Spleen (tissue), 11 donors: ENCODE data around the gene CPHXL2. TPM values are rescaled to one million over a fixed set of nuclear protein-coding genes. Genes with fewer than 3 reads are reported as not detected.

Source experiments
- DNase-seq: peaks from one replicate; pipeline ENCODE4 v3.0.0-alpha.2; 2020
- H3K27ac ChIP-seq, 8 donors: fragments of 200-600 bp; sonication (generic) in 7 of 8; 1 replicate in 4 of 8; 2 replicates in 4 of 8; pipeline versions ENCODE4 v1.5.0 to v1.8.0; 2016 to 2021; ENCODE audit warnings: inconsistent platforms in 4 of 8, mild to moderate bottlenecking in 4 of 8, moderate library complexity in 1 of 8
- H3K27me3 ChIP-seq, 7 donors: fragments of 200-600 bp; sonication (generic) in 6 of 7; replicated peaks in 1 of 7; 1 replicate in 4 of 7; 2 replicates in 3 of 7; pipeline versions ENCODE4 v1.5.0 to v1.8.0; 2016 to 2021; ENCODE audit warnings: inconsistent platforms in 3 of 7, mild to moderate bottlenecking in 1 of 7
- H3K36me3 ChIP-seq, 6 donors: fragments of 200-600 bp; sonication (generic) in 5 of 6; 1 replicate in 4 of 6; 2 replicates in 2 of 6; pipeline versions ENCODE4 v1.5.0 to v1.8.0; 2016 to 2021; ENCODE audit warnings: inconsistent platforms in 2 of 6
- H3K4me1 ChIP-seq, 6 donors: fragments of 200-600 bp; sonication (generic) in 5 of 6; 1 replicate in 3 of 6; 2 replicates in 3 of 6; pipeline versions ENCODE4 v1.5.0 to v1.8.0; 2016 to 2021; ENCODE audit warnings: inconsistent platforms in 3 of 6
- H3K4me3 ChIP-seq, 8 donors: fragments of 200-600 bp; sonication (generic) in 7 of 8; 1 replicate in 4 of 8; 2 replicates in 4 of 8; pipeline versions ENCODE4 v1.5.0 to v1.8.0; 2016 to 2021; ENCODE audit warnings: inconsistent platforms in 4 of 8, mild to moderate bottlenecking in 4 of 8, moderate library complexity in 2 of 8
- H3K9me3 ChIP-seq, 8 donors: fragments of 200-600 bp; sonication (generic) in 7 of 8; 1 replicate in 4 of 8; 2 replicates in 4 of 8; pipeline versions ENCODE4 v1.5.0 to v1.8.0; 2016 to 2021; ENCODE audit warnings: inconsistent platforms in 4 of 8
- POLR2A ChIP-seq, 3 donors: fragments of 450-650 bp; IDR thresholded peaks; one replicate each; pipeline ENCODE4 v1.5.1; 2017; ENCODE audit warnings: antibody characterized with exemption in 3 of 3, mild to moderate bottlenecking in 1 of 3
- POLR2AphosphoS5 ChIP-seq, 3 donors: sonication (generic); formaldehyde crosslinking; IDR thresholded peaks; one replicate each; pipeline ENCODE4 v1.5.1; 2017; ENCODE audit warnings: antibody characterized with exemption in 3 of 3
- WGBS, 5 donors: extraction: QIAGEN DNeasy Blood & Tissue Kit in 3 of 5; methylation state at CpG; one replicate each; pipeline versions ENCODE4 v1.1.5 to v1.1.7; 2013 to 2018; 5-methylcytosine and 5-hydroxymethylcytosine counted together
- intact Hi-C: fragments of 100-400 bp; cut with DNase I; formaldehyde crosslinking; loops from one replicate; pipeline ENCODE4 v1.15.0; 2023; ENCODE audit warnings: low total_unique reads
- polyA plus RNA-seq, 3 donors: library from polyadenylated mRNA; stranded (reverse); fragments of 200-250 nt; gene quantifications; one replicate each; pipeline ENCODE4 v1.2.1, GENCODE V29; 2013
- total RNA-seq, 7 donors: library from RNA; depleted of rRNA in 3 of 7; stranded (reverse); fragments of >200 nt in 3 of 7; fragmentation: NEBNext Ultra II Directional in 4 of 7; extraction: Animal tissue kit (Norgen Biotek cat#: 25700) in 4 of 7; gene quantifications; one replicate each; pipeline versions ENCODE4 v1.1.0 to v1.2.1, GENCODE V29; 2016 to 2021
- TF ChIP-seq, protein P1 (sequence below), 11 experiments: fragments of 200-600 bp in 7 of 11; fragments of 450-650 bp in 4 of 11; sonication (generic) in 4 of 11; IDR thresholded peaks in 8 of 11; conservative IDR thresholded peaks in 3 of 11; 1 replicate in 7 of 11; 2 replicates in 4 of 11; pipeline versions ENCODE4 v1.4.0 to v1.8.0; 2016 to 2021; ENCODE audit warnings: antibody characterized with exemption in 11 of 11, inconsistent platforms in 4 of 11, mild to moderate bottlenecking in 1 of 11
- donor health status: healthy with polysubstance abuse.
- donor health status: DM: no; HTN: no; CAD: no; lungs with moderate emphysema.
- donor health status: DM: no; HTN: no; CAD: no.
- donor health status: Bipolar disorder and iron deficiency.
- donor health status: healthy.
- donor health status: DM: no; HTN: no; CAD: no.
- donor health status: DM: yes; HTN: yes; CAD: no.

CPHXL2 gene
- total and polyA plus RNA-seq, 10 donors, result 0.06 TPM; not detected in 9

DNA sequence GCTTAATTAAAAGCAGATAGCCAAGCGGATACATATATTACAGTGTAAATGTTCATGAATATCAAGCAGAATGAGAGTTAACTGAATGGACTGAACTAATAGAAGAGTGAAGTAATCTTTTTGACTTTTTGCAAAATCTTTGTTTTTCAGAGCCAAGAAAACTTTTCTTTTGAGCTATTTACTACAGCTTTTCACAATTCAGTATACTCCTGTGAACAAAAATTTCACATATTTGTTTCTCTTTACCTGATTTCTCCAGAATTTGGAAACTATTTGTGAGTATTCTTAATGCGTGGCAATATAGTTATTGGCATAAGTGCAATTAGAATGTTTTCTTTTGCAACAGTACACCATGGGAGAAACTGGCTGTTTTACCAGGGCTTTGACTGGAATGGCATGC lies 33.5 kb upstream of the CPHXL2 start:
- TF ChIP-seq, protein P1, sequence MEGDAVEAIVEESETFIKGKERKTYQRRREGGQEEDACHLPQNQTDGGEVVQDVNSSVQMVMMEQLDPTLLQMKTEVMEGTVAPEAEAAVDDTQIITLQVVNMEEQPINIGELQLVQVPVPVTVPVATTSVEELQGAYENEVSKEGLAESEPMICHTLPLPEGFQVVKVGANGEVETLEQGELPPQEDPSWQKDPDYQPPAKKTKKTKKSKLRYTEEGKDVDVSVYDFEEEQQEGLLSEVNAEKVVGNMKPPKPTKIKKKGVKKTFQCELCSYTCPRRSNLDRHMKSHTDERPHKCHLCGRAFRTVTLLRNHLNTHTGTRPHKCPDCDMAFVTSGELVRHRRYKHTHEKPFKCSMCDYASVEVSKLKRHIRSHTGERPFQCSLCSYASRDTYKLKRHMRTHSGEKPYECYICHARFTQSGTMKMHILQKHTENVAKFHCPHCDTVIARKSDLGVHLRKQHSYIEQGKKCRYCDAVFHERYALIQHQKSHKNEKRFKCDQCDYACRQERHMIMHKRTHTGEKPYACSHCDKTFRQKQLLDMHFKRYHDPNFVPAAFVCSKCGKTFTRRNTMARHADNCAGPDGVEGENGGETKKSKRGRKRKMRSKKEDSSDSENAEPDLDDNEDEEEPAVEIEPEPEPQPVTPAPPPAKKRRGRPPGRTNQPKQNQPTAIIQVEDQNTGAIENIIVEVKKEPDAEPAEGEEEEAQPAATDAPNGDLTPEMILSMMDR (IDR thresholded peaks at IDR 0.05 in 8 of 11, conservative IDR thresholded peaks at IDR 0.05 in 3 of 11), result no peak
- TF ChIP-seq POLR2AphosphoS5 (IDR thresholded peaks at IDR 0.05), result no peak
- no peak for TF ChIP-seq POLR2A (IDR thresholded peaks at IDR 0.05)

GRCh38 chr16:75703306-75703705 lies 26.5 kb upstream of the CPHXL2 start:
- H3K36me3 ChIP-seq, result no peaks in the 10 kb centered on the region
- intact Hi-C loops, result no loop called here
- 84 to 97% (median 94%) methylated on average over 4 of the region's 4 CpGs for WGBS, 5 donors
- no peak overlapping the region for H3K27ac ChIP-seq
- H3K9me3 ChIP-seq, result peaks cover 0 to 4% (median 0%) of the 10 kb centered on the region in 8 donors
- TF ChIP-seq POLR2A (IDR thresholded peaks at IDR 0.05), result no peak
- TF ChIP-seq POLR2AphosphoS5 (IDR thresholded peaks at IDR 0.05), result no peak
- H3K4me1 ChIP-seq, result no peaks in the 10 kb centered on the region
- H3K27me3 ChIP-seq, result no peaks in the 10 kb centered on the region
- DNase-seq, result no peak
- H3K4me3 ChIP-seq, result no peak overlapping the region

More for the DNA sequence above, 33.5 kb upstream of the CPHXL2 start:
- no peaks in the 10 kb centered on the region for H3K27me3 ChIP-seq
- peaks cover 0 to 3% (median 0%) of the 10 kb centered on the region in 6 donors for H3K36me3 ChIP-seq
- H3K4me1 ChIP-seq, result no peaks in the 10 kb centered on the region
- H3K4me3 ChIP-seq, result no peak overlapping the region
- no peak overlapping the region for H3K27ac ChIP-seq
- 94 to 99% (median 99%) methylated on average over 2 of the region's 2 CpGs for WGBS, 5 donors
- intact Hi-C loops, result no loop called here
- no peak for DNase-seq
- H3K9me3 ChIP-seq, result peaks cover 5 to 37% (median 28%) of the 10 kb centered on the region in 8 donors

DNA sequence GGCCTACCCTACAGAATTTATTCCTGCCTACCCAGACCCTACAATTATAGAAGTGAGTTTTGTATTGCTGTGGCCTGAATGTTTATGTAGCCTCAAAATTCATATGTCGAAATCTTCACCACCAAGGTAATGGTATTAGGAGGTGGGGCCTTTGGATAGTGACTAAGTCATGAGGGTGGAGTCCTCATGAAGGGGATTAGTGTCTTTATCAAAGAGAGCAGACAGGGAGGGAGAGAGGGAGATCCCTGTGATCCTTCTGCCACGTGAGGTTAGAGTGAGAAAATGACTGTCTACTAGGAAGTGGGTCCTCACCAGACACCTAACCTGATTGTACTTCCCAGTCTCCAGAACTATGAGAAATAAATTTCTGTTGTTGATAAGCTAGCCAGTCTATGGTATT lies 25.4 kb upstream of the CPHXL2 start:
- no peak overlapping the region for H3K27ac ChIP-seq
- WGBS, 5 donors, result 62 to 90% (median 70%) methylated on average over 2 of the region's 2 CpGs
- H3K36me3 ChIP-seq, result no peaks in the 10 kb centered on the region
- intact Hi-C loops, result no loop called here
- no peaks in the 10 kb centered on the region for H3K4me1 ChIP-seq
- H3K9me3 ChIP-seq, result no peaks in the 10 kb centered on the region
- no peak overlapping the region for H3K4me3 ChIP-seq
- no peak for DNase-seq
- H3K27me3 ChIP-seq, result no peaks in the 10 kb centered on the region
- TF ChIP-seq POLR2AphosphoS5 (IDR thresholded peaks at IDR 0.05) (no peak), POLR2A (IDR thresholded peaks at IDR 0.05) (no peak)
- TF ChIP-seq, protein P1 (IDR thresholded peaks at IDR 0.05 in 8 of 11, conservative IDR thresholded peaks at IDR 0.05 in 3 of 11), result no peak

- DNase-seq, result no peak
- no peak within 1 kb of the TSS for H3K4me3 ChIP-seq
- H3K27me3 ChIP-seq, result no peaks in the 10 kb centered on the region
- no peak for TF ChIP-seq POLR2AphosphoS5 (IDR thresholded peaks at IDR 0.05)
- TF ChIP-seq, protein P1 (IDR thresholded peaks at IDR 0.05 in 8 of 11, conservative IDR thresholded peaks at IDR 0.05 in 3 of 11), result no peak
- TF ChIP-seq POLR2A (IDR thresholded peaks at IDR 0.05), result no peak
- no peak within 1 kb of the TSS for H3K27ac ChIP-seq
- H3K9me3 ChIP-seq, result no peaks in the 10 kb centered on the region
- intact Hi-C loops, result no loop called here
- no peaks in the 10 kb centered on the region for H3K36me3 ChIP-seq
- H3K4me1 ChIP-seq, result no peaks in the 10 kb centered on the region
- 81 to 96% (median 90%) methylated on average over 5 of the region's 5 CpGs for WGBS, 5 donors
Observed at GRCh38 chr16:75701361-75701760, 24.6 kb upstream of the CPHXL2 start, which contains the start of gene DUXB. TSS of gene DUXB (minus strand) at chr16:75701461. CDS start at chr16:75701418, 43 bp downstream.

DNA sequence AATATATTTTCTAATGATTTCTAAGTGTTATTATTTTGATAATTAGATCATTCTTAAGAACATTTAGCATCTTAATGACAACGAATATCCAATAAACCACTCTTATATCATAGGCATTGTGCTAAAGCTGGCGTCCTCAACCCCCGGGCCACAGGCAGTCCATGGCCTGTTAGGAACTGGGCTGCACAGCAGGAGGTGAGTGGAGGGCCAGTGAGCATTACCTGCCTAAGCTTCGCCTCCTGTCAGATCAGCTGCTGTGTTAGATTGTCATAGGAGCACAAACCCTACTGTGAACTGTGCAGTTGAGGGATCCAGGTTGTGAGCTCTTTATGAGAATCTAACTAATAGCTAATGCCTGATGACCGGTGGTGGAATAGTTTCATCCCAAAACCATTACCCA lies 20.8 kb upstream of the CPHXL2 start:
- no peak for DNase-seq
- intact Hi-C loops, result no loop called here
- Histone ChIP-seq H3K9me3 (no peaks in the 10 kb centered on the region), H3K27me3 (no peaks in the 10 kb centered on the region), H3K36me3 (no peaks in the 10 kb centered on the region), H3K4me1 (no peaks in the 10 kb centered on the region), H3K4me3 (no peak overlapping the region), H3K27ac (no peak overlapping the region)
- TF ChIP-seq POLR2A (IDR thresholded peaks at IDR 0.05), result no peak
- TF ChIP-seq, protein P1 (IDR thresholded peaks at IDR 0.05 in 8 of 11, conservative IDR thresholded peaks at IDR 0.05 in 3 of 11), result no peak
- no peak for TF ChIP-seq POLR2AphosphoS5 (IDR thresholded peaks at IDR 0.05)
- 87 to 96% (median 90%) methylated on average over 5 of the region's 5 CpGs for WGBS, 5 donors
